Activated T-helper 9 cell treated with anti-CD3 and anti-CD28 coated beads, Interleukin-2, amount 50 U/mL, for 16 hours (primary cell): Measurements from ENCODE around the gene APOBEC3B.
"Not testable (repeated sequence)": the region's sequence is repeated elsewhere in the genome, so short reads cannot be mapped to it uniquely, and the experiment has no call there.

Experiments used
- DNase-seq: peaks from one replicate; pipeline ENCODE4 v3.0.0-alpha.2; 2020; ENCODE audit warnings: low read depth

The APOBEC3B gene

GRCh38 chr22:38967451-38968450 is 14.4 kb upstream of the APOBEC3B start:
- DNase-seq: no peak

- DNase-seq: no peak
Observed at GRCh38 chr22:38968801-38969200, 13.3 kb upstream of the APOBEC3B start.

GRCh38 chr22:38970551-38970950 is 11.6 kb upstream of the APOBEC3B start:
- DNase-seq: no peak

GRCh38 chr22:38971202-38971601 is 10.9 kb upstream of the APOBEC3B start:
- no peak for DNase-seq

- no peak for DNase-seq
Observed at GRCh38 chr22:38971791-38972190, 10.4 kb upstream of the APOBEC3B start.

- no peak for DNase-seq
Observed at GRCh38 chr22:38972558-38972957, 9.6 kb upstream of the APOBEC3B start.

GRCh38 chr22:38973289-38974169 is 8.6 kb upstream of the APOBEC3B start:
- DNase-seq: peak; percentile 37

- no peak for DNase-seq
Observed at GRCh38 chr22:38974170-38974825, 7.8 kb upstream of the APOBEC3B start.

- no peak for DNase-seq
Observed at GRCh38 chr22:38974826-38975175, 7.3 kb upstream of the APOBEC3B start.

- DNase-seq: not testable (repeated sequence)
Observed at GRCh38 chr22:38977289-38977688, 4.9 kb upstream of the APOBEC3B start.

GRCh38 chr22:38980587-38980986 is 1.6 kb upstream of the APOBEC3B start:
- DNase-seq: not testable (repeated sequence)

- DNase-seq: no peak
Observed at GRCh38 chr22:38981005-38981991, 849 bp upstream of the APOBEC3B start.

- no peak for DNase-seq
Observed at GRCh38 chr22:38984224-38984623, 2.1 kb downstream of the APOBEC3B start.

GRCh38 chr22:38984784-38985757 is 2.9 kb downstream of the APOBEC3B start:
- DNase-seq: peak; percentile 80

- DNase-seq: no peak
Observed at GRCh38 chr22:38986629-38987028, 4.5 kb downstream of the APOBEC3B start.

GRCh38 chr22:38987171-38987895 is 5.2 kb downstream of the APOBEC3B start:
- no peak for DNase-seq

- DNase-seq: peak; percentile 16
Observed at GRCh38 chr22:38989466-38989865, 7.3 kb downstream of the APOBEC3B start.

GRCh38 chr22:38992871-38993371 is 10.8 kb downstream of the APOBEC3B start:
- DNase-seq: not testable (repeated sequence)

- no peak for DNase-seq
Observed at GRCh38 chr22:38996105-38996504, 14.0 kb downstream of the APOBEC3B start.
